GM15510 (cell line): ENCODE results near the gene LBHD2.

Source experiments
- POLR2A ChIP-seq: IDR thresholded peaks from 3 replicates; pipeline ENCODE4 v1.6.1; 2011; ENCODE audit warnings: borderline replicate concordance; ENCODE audit not compliant: insufficient read length; ENCODE audit errors: extremely low read depth

The LBHD2 gene

GRCh38 chr14:103113303-103113702 is 29.3 kb downstream of the LBHD2 start:
- no peak for TF ChIP-seq POLR2A

DNA sequence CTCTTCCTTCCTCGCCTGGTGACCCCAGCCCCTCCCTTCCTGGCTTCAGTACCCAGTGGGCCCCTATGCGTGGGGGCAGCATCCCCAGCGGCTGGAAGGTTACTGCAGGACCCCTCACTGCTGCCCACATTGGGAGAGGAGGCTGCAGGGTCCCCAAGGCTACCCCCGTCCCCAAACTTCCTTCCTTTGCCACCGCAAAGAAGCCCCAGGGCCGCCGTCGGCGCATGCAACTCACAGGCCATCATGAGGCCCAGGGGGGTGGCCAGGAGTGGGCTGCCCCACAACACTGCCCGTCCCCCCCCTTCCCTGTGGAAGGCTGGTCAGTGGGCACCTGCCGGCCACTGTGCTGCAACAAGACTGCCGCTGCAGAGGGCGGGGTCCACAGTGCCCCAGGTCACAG is 29.8 kb downstream of the LBHD2 start:
- no peak for TF ChIP-seq POLR2A

- no peak for TF ChIP-seq POLR2A
Measured at GRCh38 chr14:103115845-103116572, 32.0 kb downstream of the LBHD2 start.

GRCh38 chr14:103116636-103117035 is 32.6 kb downstream of the LBHD2 start:
- TF ChIP-seq POLR2A, result no peak

- TF ChIP-seq POLR2A, result no peak
Measured at GRCh38 chr14:103118018-103118662, 34.1 kb downstream of the LBHD2 start.

GRCh38 chr14:103118663-103119404 is 34.8 kb downstream of the LBHD2 start:
- no peak for TF ChIP-seq POLR2A

DNA sequence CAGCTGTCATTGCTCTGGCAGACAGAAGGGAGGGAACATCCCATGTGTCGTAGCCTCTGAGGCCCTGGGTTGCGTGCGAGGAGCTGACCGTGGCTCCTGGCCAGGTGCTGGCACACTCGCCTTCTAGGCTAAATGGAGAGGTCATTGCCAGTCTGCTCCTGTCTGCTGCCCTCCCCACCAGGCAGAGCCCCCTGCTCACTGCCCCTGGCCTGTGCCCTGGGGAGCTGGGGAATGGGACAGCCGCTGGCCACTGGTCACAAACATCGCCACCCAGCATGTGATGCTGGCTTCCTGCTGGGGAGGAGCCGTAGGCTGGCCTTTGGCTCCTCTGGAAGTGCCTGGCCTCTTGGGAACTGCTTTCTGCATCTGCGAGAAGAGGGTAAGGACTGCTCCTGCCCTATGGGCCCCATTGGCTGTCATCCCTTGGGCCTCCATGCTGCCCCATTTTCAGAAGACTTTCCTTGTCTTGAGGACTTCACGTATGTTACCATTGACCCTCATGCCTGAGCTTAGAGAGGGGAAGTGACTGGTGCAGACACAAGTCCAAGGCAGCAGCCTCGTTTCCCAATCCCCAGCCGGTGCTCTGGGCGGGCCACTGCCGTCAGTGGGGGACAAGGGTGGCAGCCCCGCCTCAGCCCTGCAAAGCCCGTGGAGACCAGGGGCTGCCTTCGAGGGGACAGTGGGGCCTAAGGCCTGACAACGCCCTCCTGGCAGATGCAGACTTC is 37.3 kb downstream of the LBHD2 start:
- no peak for TF ChIP-seq POLR2A

- TF ChIP-seq POLR2A, result no peak
Measured at GRCh38 chr14:103121846-103122584, 38.0 kb downstream of the LBHD2 start.

DNA sequence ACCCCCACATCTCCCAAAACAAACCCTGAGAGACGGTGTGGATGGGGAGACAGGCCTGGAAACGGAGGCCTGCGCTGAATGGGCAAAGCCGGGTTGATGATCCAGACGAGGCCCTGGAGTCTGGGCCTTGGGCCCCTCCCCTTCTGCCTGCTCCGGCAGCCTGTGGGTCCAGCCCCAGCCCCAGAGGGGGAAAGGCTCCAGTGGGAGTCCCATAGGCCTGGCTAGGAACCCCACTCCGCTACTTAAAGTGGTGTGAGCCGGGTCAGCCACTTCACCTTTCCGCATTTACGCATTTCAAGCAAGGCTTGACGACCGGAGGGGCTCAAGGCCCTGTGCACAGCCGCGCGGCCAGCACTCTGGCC is 38.6 kb downstream of the LBHD2 start:
- no peak for TF ChIP-seq POLR2A

DNA sequence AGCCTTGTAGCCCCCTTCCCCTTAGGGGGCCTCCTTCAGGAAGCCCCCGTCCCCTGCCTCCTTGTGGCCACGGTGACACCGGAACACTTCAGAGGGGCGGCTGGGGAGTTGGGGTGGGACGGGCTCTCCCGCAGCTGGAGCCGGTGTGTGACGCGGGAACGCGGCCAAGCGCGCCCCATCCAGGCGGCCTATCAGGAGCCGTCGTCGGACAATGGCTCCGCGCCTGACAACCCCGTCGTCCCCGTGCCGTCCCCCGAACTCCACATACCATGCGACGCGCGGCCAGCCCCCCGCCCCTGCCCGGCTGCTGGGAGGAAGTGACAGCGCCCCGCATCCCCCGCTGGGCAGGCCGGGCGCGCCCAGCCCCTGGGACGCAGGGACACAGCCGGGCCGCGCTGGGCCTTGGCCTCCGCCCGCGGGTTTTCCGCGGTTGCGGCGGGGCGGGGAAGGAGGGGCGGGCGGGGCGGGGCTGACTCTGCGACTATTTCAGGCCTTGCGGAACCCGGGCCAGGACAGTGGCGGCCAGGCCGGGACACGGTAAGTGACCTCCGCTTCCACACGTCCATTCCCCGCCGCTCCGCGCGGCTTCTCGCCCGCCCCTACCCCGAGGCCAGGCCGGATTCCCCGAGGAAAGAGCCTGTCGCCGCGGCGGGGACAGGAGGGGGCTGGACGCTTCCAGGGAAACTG is 39.1 kb downstream of the LBHD2 start, which contains the start of gene TNFAIP2:
TNFAIP2 (plus strand) TSS at position 515 of the 687 bp plus-strand sequence. CDS start 2,997 bp downstream, outside the sequence.
- TF ChIP-seq POLR2A, result peak; percentile 47

DNA sequence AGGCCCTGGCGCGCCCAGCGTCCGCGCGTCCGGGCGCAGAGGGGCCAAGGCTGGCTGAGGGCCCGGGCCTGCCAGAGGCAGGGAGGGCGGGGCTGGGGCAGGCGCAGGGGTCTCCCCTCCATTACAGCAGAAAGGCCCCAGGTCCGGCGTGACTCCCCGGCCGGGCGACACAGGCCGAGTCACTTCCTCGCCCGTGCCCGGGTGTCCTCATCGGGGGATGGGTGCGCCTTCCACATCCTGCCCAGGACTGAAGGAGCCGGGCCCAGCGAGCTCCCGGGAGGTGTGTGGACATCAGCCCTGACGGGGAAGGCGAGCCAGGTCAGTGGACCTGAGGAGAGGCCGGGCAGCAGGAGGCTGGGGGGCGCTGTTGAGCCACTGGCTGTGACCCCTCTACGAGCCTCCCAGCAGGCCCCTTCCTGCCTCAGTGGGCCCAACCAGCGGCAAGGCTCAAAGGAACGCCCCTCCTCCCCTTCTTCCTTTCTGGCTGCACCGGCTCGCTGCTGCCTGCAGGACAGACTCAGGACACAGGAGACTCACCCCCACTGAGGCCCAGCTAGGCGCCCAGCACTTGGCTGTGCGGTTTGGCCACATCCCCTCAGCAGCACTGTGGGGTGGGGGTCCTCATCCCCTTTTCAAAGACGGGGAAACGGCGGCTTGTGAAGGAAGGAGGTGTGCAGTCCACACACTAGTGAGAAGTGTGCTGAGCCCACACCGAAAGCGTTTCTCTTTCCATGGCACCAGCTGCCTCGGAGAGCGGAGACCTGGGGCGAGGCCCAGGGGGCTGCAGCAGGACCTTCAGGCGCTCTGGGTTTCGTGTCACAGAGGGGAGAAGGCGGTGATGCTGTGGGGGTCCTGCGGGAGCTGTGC is 39.9 kb downstream of the LBHD2 start:
- TF ChIP-seq POLR2A, result no peak

DNA sequence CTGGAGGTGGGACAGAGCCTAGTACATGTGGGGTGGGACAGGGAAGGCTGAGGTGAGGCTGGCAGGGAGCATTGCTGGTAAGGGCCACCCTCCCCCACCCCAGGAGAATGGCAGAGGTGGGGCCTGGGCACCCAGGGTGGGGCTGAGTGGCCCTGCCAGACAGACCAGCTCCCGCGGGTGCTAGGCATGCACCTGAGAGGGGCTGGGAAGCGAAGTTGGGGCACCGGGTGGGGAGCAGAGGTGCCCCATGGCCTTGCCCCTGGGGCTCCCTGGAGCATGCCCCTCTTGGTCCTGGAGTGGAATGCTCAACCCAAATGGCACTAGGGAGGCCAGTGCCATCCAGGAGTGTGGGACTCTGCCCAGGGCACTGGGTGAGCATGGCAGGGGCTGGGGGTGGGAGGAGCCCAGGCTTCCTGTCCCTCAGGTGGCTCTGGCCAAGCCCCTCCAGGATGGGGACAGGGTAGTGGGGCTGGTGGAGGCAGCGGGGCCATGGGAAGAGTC is 40.5 kb downstream of the LBHD2 start:
- TF ChIP-seq POLR2A, result no peak
